ACC112 (cell line): ENCODE measurements around the gene ARPC2.
"Not testable (repeated sequence)": the region's sequence is repeated elsewhere in the genome, so short reads cannot be mapped to it uniquely, and the experiment has no call there.

Experiments
- H2AFZ ChIP-seq: fragments of 200-600 bp; sonication (generic); one replicate; pipeline ENCODE4 v1.6.0; 2017; ENCODE audit warnings: antibody characterized with exemption, low read length; ENCODE audit not compliant: unreplicated experiment
- H3K27ac ChIP-seq: fragments of 200-600 bp; sonication (generic); 2 replicates; pipeline ENCODE4 v1.5.1; 2014; ENCODE audit warnings: low read depth, mild to moderate bottlenecking, antibody characterized with exemption, low read length, moderate library complexity
- H3K27me3 ChIP-seq: fragments of 200-600 bp; sonication (generic); 2 replicates; pipeline ENCODE4 v1.6.1; 2014; ENCODE audit warnings: mild to moderate bottlenecking, antibody characterized with exemption, low read length, moderate library complexity, mixed read lengths; ENCODE audit not compliant: insufficient read depth
- H3K36me3 ChIP-seq: fragments of 200-600 bp; sonication (generic); 2 replicates; pipeline ENCODE4 v1.6.1; 2016; ENCODE audit warnings: mild to moderate bottlenecking, antibody characterized with exemption, low read length, moderate library complexity, mixed read lengths; ENCODE audit not compliant: insufficient read depth
- H3K4me1 ChIP-seq: fragments of 200-600 bp; sonication (generic); one replicate; pipeline ENCODE4 v1.6.1; 2016; ENCODE audit warnings: low read length, mixed read lengths; ENCODE audit not compliant: insufficient read depth, unreplicated experiment, control insufficient read depth
- H3K4me3 ChIP-seq: fragments of 200-600 bp; sonication (generic); 2 replicates; pipeline ENCODE4 v1.5.1; 2014; ENCODE audit warnings: mild to moderate bottlenecking, low read depth, low read length
- H3K79me2 ChIP-seq: fragments of 200-600 bp; sonication (generic); one replicate; pipeline ENCODE4 v1.6.0; 2016; ENCODE audit warnings: low read length; ENCODE audit not compliant: control insufficient read depth, unreplicated experiment, insufficient read depth

Gene ARPC2

GRCh38 chr2:218270721-218271486 lies 53.9 kb downstream of the ARPC2 start:
- Histone ChIP-seq H2AFZ (no peak overlapping the region), H3K27ac (no peak overlapping the region), H3K4me1 (peaks cover 16% of the 10 kb centered on the region)

GRCh38 chr2:218271487-218271797 lies 54.5 kb downstream of the ARPC2 start:
- H3K27ac ChIP-seq, result no peak overlapping the region

More at GRCh38 chr2:218270721-218271486, 53.9 kb downstream of the ARPC2 start:
- Histone ChIP-seq H3K4me3 (peak overlapping the region; percentile 77), H3K79me2 (peaks cover 22% of the 10 kb centered on the region), H3K36me3 (peaks cover 9% of the 10 kb centered on the region; the same call in 1 of the 2 replicates), H3K27me3 (no peaks in the 10 kb centered on the region)

GRCh38 chr2:218271865-218272530 lies 55.0 kb downstream of the ARPC2 start:
- H3K27ac ChIP-seq, result no peak overlapping the region
- H2AFZ ChIP-seq, result no peak overlapping the region
- H3K79me2 ChIP-seq, result peaks cover 24% of the 10 kb centered on the region

More at GRCh38 chr2:218271487-218271797, 54.5 kb downstream of the ARPC2 start:
- Histone ChIP-seq H3K79me2 (peaks cover 22% of the 10 kb centered on the region), H3K36me3 (peaks cover 9% of the 10 kb centered on the region; the same call in 1 of the 2 replicates), H3K27me3 (no peaks in the 10 kb centered on the region), H2AFZ (no peak overlapping the region), H3K4me1 (peaks cover 16% of the 10 kb centered on the region), H3K4me3 (peak overlapping the region; percentile 77)

GRCh38 chr2:218272531-218273212 lies 55.7 kb downstream of the ARPC2 start:
- Histone ChIP-seq H3K27ac (peak overlapping the region; percentile 47; the same call in 1 of the 2 replicates), H3K36me3 (peaks cover 9% of the 10 kb centered on the region; the same call in 1 of the 2 replicates), H3K79me2 (peaks cover 27% of the 10 kb centered on the region), H3K27me3 (no peaks in the 10 kb centered on the region), H3K4me3 (no peak overlapping the region), H2AFZ (no peak overlapping the region), H3K4me1 (peaks cover 16% of the 10 kb centered on the region)

More at GRCh38 chr2:218271865-218272530, 55.0 kb downstream of the ARPC2 start:
- peaks cover 16% of the 10 kb centered on the region for H3K4me1 ChIP-seq
- H3K36me3 ChIP-seq, result peaks cover 9% of the 10 kb centered on the region; the same call in 1 of the 2 replicates
- no peaks in the 10 kb centered on the region for H3K27me3 ChIP-seq
- H3K4me3 ChIP-seq, result peak overlapping the region; percentile 77

- H3K4me3 ChIP-seq, H2AFZ ChIP-seq, H3K36me3 ChIP-seq, H3K27me3 ChIP-seq: not testable (repeated sequence)
- Histone ChIP-seq H3K4me1 (peaks cover 16% of the 10 kb centered on the region), H3K27ac (peak overlapping the region; percentile 47; the same call in 1 of the 2 replicates), H3K79me2 (peaks cover 27% of the 10 kb centered on the region)
Observed at GRCh38 chr2:218273214-218273907, 56.4 kb downstream of the ARPC2 start.

GRCh38 chr2:218273908-218274249 lies 56.9 kb downstream of the ARPC2 start:
- H2AFZ ChIP-seq, result no peak overlapping the region
- H3K27me3 ChIP-seq, result no peaks in the 10 kb centered on the region
- peaks cover 9% of the 10 kb centered on the region; the same call in 1 of the 2 replicates for H3K36me3 ChIP-seq
- H3K4me3 ChIP-seq, result no peak overlapping the region
- H3K4me1 ChIP-seq, result peaks cover 16% of the 10 kb centered on the region
- H3K27ac ChIP-seq, result no peak overlapping the region
- H3K79me2 ChIP-seq, result peaks cover 27% of the 10 kb centered on the region

- peaks cover 9% of the 10 kb centered on the region; the same call in 1 of the 2 replicates for H3K36me3 ChIP-seq
- no peak overlapping the region for H3K27ac ChIP-seq
- no peaks in the 10 kb centered on the region for H3K27me3 ChIP-seq
- peaks cover 19% of the 10 kb centered on the region for H3K79me2 ChIP-seq
- peaks cover 16% of the 10 kb centered on the region for H3K4me1 ChIP-seq
- H3K4me3 ChIP-seq, result no peak overlapping the region
- H2AFZ ChIP-seq, result no peak overlapping the region
Observed at GRCh38 chr2:218274586-218274985, 57.6 kb downstream of the ARPC2 start.

GRCh38 chr2:218275371-218276072 lies 58.5 kb downstream of the ARPC2 start:
- H2AFZ ChIP-seq, result no peak overlapping the region
- H3K27me3 ChIP-seq, result no peaks in the 10 kb centered on the region
- H3K27ac ChIP-seq, result no peak overlapping the region
- H3K4me1 ChIP-seq, result peaks cover 16% of the 10 kb centered on the region
- H3K4me3 ChIP-seq, result no peak overlapping the region
- peaks cover 22% of the 10 kb centered on the region for H3K79me2 ChIP-seq
- H3K36me3 ChIP-seq, result peaks cover 9% of the 10 kb centered on the region; the same call in 1 of the 2 replicates

- Histone ChIP-seq H2AFZ (no peak overlapping the region), H3K4me1 (peaks cover 14% of the 10 kb centered on the region), H3K4me3 (no peak overlapping the region), H3K27me3 (no peaks in the 10 kb centered on the region), H3K36me3 (peaks cover 9% of the 10 kb centered on the region; the same call in 1 of the 2 replicates), H3K79me2 (peaks cover 20% of the 10 kb centered on the region), H3K27ac (no peak overlapping the region)
Observed at GRCh38 chr2:218276986-218277755, 60.2 kb downstream of the ARPC2 start.
